Sigmoid colon (tissue), 7 donors: Measurements from ENCODE around the gene CNTLN. TPM values are rescaled to one million over a fixed set of nuclear protein-coding genes. Genes with fewer than 3 reads are reported as not detected.

Source experiments
- DNase-seq: peaks from one replicate; pipeline ENCODE4 v3.0.0-alpha.2; 2019
- H3K27ac ChIP-seq, 4 donors: fragments of 200-600 bp; sonication (generic); one replicate each; pipeline ENCODE4 v1.5.1; 2016 to 2019; ENCODE audit warnings: mild to moderate bottlenecking in 1 of 4
- H3K27me3 ChIP-seq, 3 donors: fragments of 200-600 bp; sonication (generic); one replicate each; pipeline ENCODE4 v1.5.1; 2019; ENCODE audit warnings: mild to moderate bottlenecking in 1 of 3
- H3K36me3 ChIP-seq, 4 donors: fragments of 200-600 bp; sonication (generic); one replicate each; pipeline ENCODE4 v1.5.1; 2016 to 2019
- H3K4me1 ChIP-seq, 4 donors: fragments of 200-600 bp; sonication (generic); one replicate each; pipeline ENCODE4 v1.5.1; 2017 to 2019
- H3K4me3 ChIP-seq, 4 donors: fragments of 200-600 bp; sonication (generic); one replicate each; pipeline ENCODE4 v1.5.1; 2017 to 2019; ENCODE audit warnings: mild to moderate bottlenecking in 2 of 4, moderate library complexity in 1 of 4
- H3K9me3 ChIP-seq, 4 donors: fragments of 200-600 bp in 3 of 4; sonication (generic) in 3 of 4; one replicate each; pipeline versions ENCODE4 v1.5.1 to v1.6.1; 2013 to 2019
- CTCF ChIP-seq, 4 experiments: fragments of 450-650 bp in 3 of 4; fragments of 200-600 bp in 1 of 4; IDR thresholded peaks; one replicate each; pipeline ENCODE4 v1.5.1; 2016 to 2019; ENCODE audit warnings: antibody characterized with exemption in 4 of 4, mild to moderate bottlenecking in 3 of 4, moderate library complexity in 2 of 4
- EP300 ChIP-seq, 4 donors: sonication (generic); formaldehyde crosslinking; IDR thresholded peaks; one replicate each; pipeline ENCODE4 v1.6.1; 2017; ENCODE audit warnings: antibody characterized with exemption in 4 of 4
- POLR2A ChIP-seq, 2 donors: fragments of 450-650 bp; IDR thresholded peaks; one replicate each; pipeline ENCODE4 v1.6.1; 2016; ENCODE audit warnings: antibody characterized with exemption in 2 of 2, mild to moderate bottlenecking in 2 of 2, moderate library complexity in 2 of 2
- POLR2AphosphoS5 ChIP-seq, 4 donors: sonication (generic); formaldehyde crosslinking; IDR thresholded peaks; one replicate each; pipeline ENCODE4 v1.6.1; 2017; ENCODE audit warnings: antibody characterized with exemption in 4 of 4
- WGBS, 2 donors: extraction: QIAGEN DNeasy Blood & Tissue Kit; methylation state at CpG; one replicate each; pipeline ENCODE4 v1.1.7; 2013; 5-methylcytosine and 5-hydroxymethylcytosine counted together
- intact Hi-C: fragments of 100-400 bp; cut with DNase I; formaldehyde crosslinking; loops from one replicate; pipeline ENCODE4 v1.15.1; 2023
- polyA plus RNA-seq, 3 donors: library from polyadenylated mRNA; stranded (reverse); fragments of 200-250 nt; gene quantifications; one replicate each; pipeline ENCODE4 v1.2.3, GENCODE V29; 2013
- total RNA-seq, 4 donors: library from RNA; depleted of rRNA; stranded (reverse); fragments of >200 nt; gene quantifications; one replicate each; pipeline ENCODE4 v1.1.0, GENCODE V29; 2016
- donor health status: healthy with polysubstance abuse.
- donor health status: Bipolar disorder and iron deficiency.
- donor health status: healthy.

Gene CNTLN
- total and polyA plus RNA-seq, 7 donors, result 0.92 to 22.4 (median 12.1) TPM

DNA sequence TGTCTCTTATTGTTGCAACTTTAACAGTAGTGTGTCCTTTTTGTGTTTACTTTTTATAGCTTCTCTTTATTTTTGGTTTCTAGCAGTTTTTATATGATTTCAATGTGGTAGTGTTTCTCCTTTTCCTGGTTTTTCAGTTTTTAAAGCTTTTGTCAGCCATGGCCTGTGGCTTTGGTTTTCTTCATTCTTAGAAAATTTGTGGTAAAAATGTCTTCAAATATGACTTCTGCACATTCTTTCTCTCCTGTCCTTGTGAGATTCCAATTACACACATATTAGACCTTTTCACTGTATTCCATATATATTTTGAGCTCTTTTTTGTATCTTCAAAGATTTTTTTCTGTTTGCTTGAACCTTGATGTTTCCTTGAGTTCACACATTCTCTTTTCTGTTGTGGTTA lies 180.5 kb downstream of the CNTLN start:
- Histone ChIP-seq H3K36me3 (no peaks in the 10 kb centered on the region), H3K4me1 (no peaks in the 10 kb centered on the region), H3K9me3 (no peaks in the 10 kb centered on the region), H3K27ac (no peak overlapping the region), H3K27me3 (no peaks in the 10 kb centered on the region), H3K4me3 (no peak overlapping the region)
- TF ChIP-seq POLR2AphosphoS5 (IDR thresholded peaks at IDR 0.05) (no peak), CTCF (IDR thresholded peaks at IDR 0.05) (no peak), EP300 (IDR thresholded peaks at IDR 0.05) (no peak), POLR2A (IDR thresholded peaks at IDR 0.05) (no peak)
- intact Hi-C loops, result no loop called here
- no peak for DNase-seq

- WGBS, 2 donors, result 95 to 96% methylated on average over 4 of the region's 4 CpGs
- no peak overlapping the region for H3K4me3 ChIP-seq
- no peak for DNase-seq
- H3K27ac ChIP-seq, result no peak overlapping the region
- no peak for TF ChIP-seq POLR2AphosphoS5 (IDR thresholded peaks at IDR 0.05)
- TF ChIP-seq EP300 (IDR thresholded peaks at IDR 0.05), result no peak
- no peak for TF ChIP-seq CTCF (IDR thresholded peaks at IDR 0.05)
- TF ChIP-seq POLR2A (IDR thresholded peaks at IDR 0.05), result no peak
- intact Hi-C loops, result no loop called here
- H3K4me1 ChIP-seq, result no peaks in the 10 kb centered on the region
- no peaks in the 10 kb centered on the region for H3K36me3 ChIP-seq
- H3K27me3 ChIP-seq, result no peaks in the 10 kb centered on the region
- no peaks in the 10 kb centered on the region for H3K9me3 ChIP-seq
These were observed 184.0 kb downstream of the CNTLN start for GRCh38 chr9:17318821-17319320.

- H3K27me3 ChIP-seq, result no peaks in the 10 kb centered on the region
- no peak overlapping the region for H3K4me3 ChIP-seq
- no peaks in the 10 kb centered on the region for H3K4me1 ChIP-seq
- no peak for DNase-seq
- 89 to 90% methylated on average over 1 of the region's 1 CpG for WGBS, 2 donors
- intact Hi-C loops, result no loop called here
- TF ChIP-seq POLR2AphosphoS5 (IDR thresholded peaks at IDR 0.05) (no peak), EP300 (IDR thresholded peaks at IDR 0.05) (no peak), CTCF (IDR thresholded peaks at IDR 0.05) (no peak)
- H3K9me3 ChIP-seq, result no peaks in the 10 kb centered on the region
- no peaks in the 10 kb centered on the region for H3K36me3 ChIP-seq
- no peak overlapping the region for H3K27ac ChIP-seq
These were observed 185.0 kb downstream of the CNTLN start for GRCh38 chr9:17319864-17320263.

- peaks cover 0 to 9% (median 0%) of the 10 kb centered on the region in 4 donors for H3K36me3 ChIP-seq
- H3K27me3 ChIP-seq, result no peaks in the 10 kb centered on the region
- H3K9me3 ChIP-seq, result no peaks in the 10 kb centered on the region
- DNase-seq, result no peak
- no peaks in the 10 kb centered on the region for H3K4me1 ChIP-seq
- intact Hi-C loops, result no loop called here
- TF ChIP-seq POLR2A (IDR thresholded peaks at IDR 0.05), result no peak
- no peak for TF ChIP-seq CTCF (IDR thresholded peaks at IDR 0.05)
- no peak for TF ChIP-seq POLR2AphosphoS5 (IDR thresholded peaks at IDR 0.05)
- TF ChIP-seq EP300 (IDR thresholded peaks at IDR 0.05), result no peak
- no peak overlapping the region for H3K4me3 ChIP-seq
- H3K27ac ChIP-seq, result no peak overlapping the region
- WGBS, 2 donors, result 95 to 97% methylated on average over 10 of the region's 10 CpGs
These were observed 188.3 kb downstream of the CNTLN start for GRCh38 chr9:17322882-17323864.
